Measurements from ENCODE around the gene RDH5.

DNA sequence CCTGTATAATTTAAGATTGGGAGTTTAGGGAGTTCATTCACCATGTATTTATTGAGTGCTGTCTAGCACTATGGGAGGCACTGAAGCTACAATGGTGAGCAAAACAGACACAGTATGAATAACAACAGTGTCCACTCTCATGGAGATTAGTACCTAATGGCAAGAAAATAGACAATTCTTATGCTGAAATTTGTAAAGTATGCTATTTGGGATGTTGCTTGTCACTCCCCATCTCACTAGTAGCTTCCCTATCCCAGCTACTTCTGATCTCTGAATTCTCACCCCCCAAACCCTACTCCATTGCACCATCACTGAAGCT, 26.7 kb downstream of the RDH5 start:
- TF ChIP-seq, protein P1, sequence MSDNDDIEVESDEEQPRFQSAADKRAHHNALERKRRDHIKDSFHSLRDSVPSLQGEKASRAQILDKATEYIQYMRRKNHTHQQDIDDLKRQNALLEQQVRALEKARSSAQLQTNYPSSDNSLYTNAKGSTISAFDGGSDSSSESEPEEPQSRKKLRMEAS (IDR thresholded peaks at IDR 0.05), result no peak
- TF ChIP-seq, protein P2, sequence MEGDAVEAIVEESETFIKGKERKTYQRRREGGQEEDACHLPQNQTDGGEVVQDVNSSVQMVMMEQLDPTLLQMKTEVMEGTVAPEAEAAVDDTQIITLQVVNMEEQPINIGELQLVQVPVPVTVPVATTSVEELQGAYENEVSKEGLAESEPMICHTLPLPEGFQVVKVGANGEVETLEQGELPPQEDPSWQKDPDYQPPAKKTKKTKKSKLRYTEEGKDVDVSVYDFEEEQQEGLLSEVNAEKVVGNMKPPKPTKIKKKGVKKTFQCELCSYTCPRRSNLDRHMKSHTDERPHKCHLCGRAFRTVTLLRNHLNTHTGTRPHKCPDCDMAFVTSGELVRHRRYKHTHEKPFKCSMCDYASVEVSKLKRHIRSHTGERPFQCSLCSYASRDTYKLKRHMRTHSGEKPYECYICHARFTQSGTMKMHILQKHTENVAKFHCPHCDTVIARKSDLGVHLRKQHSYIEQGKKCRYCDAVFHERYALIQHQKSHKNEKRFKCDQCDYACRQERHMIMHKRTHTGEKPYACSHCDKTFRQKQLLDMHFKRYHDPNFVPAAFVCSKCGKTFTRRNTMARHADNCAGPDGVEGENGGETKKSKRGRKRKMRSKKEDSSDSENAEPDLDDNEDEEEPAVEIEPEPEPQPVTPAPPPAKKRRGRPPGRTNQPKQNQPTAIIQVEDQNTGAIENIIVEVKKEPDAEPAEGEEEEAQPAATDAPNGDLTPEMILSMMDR (IDR thresholded peaks at IDR 0.05 in 2 of 3, conservative IDR thresholded peaks at IDR 0.05 in 1 of 3; ENCODE audit: borderline replicate concordance in 1 of 3, insufficient read depth in 1 of 3, low read depth in 2 of 3, low read length in 2 of 3), result no peak
- TF ChIP-seq EGR1 (IDR thresholded peaks at IDR 0.05; ENCODE audit: low read depth) (no peak), POLR2AphosphoS5 (IDR thresholded peaks at IDR 0.05; ENCODE audit: low read depth, low read length) (no peak), POLR2A (IDR thresholded peaks at IDR 0.05; ENCODE audit: borderline replicate concordance, extremely low read depth, insufficient read depth, insufficient read length) (no peak), EZH2 (IDR thresholded peaks at IDR 0.05) (no peak), SRF (IDR thresholded peaks at IDR 0.05; ENCODE audit: low read depth) (no peak)
- TF ChIP-seq, protein P3, sequence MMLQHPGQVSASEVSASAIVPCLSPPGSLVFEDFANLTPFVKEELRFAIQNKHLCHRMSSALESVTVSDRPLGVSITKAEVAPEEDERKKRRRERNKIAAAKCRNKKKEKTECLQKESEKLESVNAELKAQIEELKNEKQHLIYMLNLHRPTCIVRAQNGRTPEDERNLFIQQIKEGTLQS (IDR thresholded peaks at IDR 0.05), result no peak
